ENCODE results near the gene LYPD3.

LYPD3 gene

GRCh38 chr19:43467730-43468129 is 2.3 kb upstream of the LYPD3 start:
- no peak for TF ChIP-seq ZFX (IDR thresholded peaks at IDR 0.05)
- TF ChIP-seq CTCF (conservative IDR thresholded peaks at IDR 0.05): no peak
- H3K27ac ChIP-seq: no peak overlapping the region

GRCh38 chr19:43467276-43467675 is 1.9 kb upstream of the LYPD3 start:
- TF ChIP-seq ZFX (IDR thresholded peaks at IDR 0.05): no peak
- TF ChIP-seq CTCF (conservative IDR thresholded peaks at IDR 0.05): no peak
- H3K27ac ChIP-seq: no peak overlapping the region

- TF ChIP-seq CTCF (conservative IDR thresholded peaks at IDR 0.05) (no peak), ZFX (IDR thresholded peaks at IDR 0.05) (no peak)
- H3K27ac ChIP-seq: no peak overlapping the region
Measured at GRCh38 chr19:43466793-43467192, 1.4 kb upstream of the LYPD3 start.

GRCh38 chr19:43464134-43464775 is 1.2 kb downstream of the LYPD3 start:
- peak overlapping the region; percentile 48 for H3K27ac ChIP-seq

GRCh38 chr19:43463381-43464133 is 1.9 kb downstream of the LYPD3 start:
- TF ChIP-seq ZFX (IDR thresholded peaks at IDR 0.05) (no peak), CTCF (conservative IDR thresholded peaks at IDR 0.05) (no peak)
- H3K27ac ChIP-seq: peak overlapping the region; percentile 48

More at GRCh38 chr19:43464134-43464775, 1.2 kb downstream of the LYPD3 start:
- no peak for TF ChIP-seq ZFX (IDR thresholded peaks at IDR 0.05)
- no peak for TF ChIP-seq CTCF (conservative IDR thresholded peaks at IDR 0.05)

GRCh38 chr19:43462785-43463380 is 2.5 kb downstream of the LYPD3 start:
- H3K27ac ChIP-seq: peak overlapping the region; percentile 48; the same call in 1 of the 2 replicates
- no peak for TF ChIP-seq CTCF (conservative IDR thresholded peaks at IDR 0.05)
- TF ChIP-seq ZFX (IDR thresholded peaks at IDR 0.05): no peak

GRCh38 chr19:43462383-43462782 is 3.0 kb downstream of the LYPD3 start:
- TF ChIP-seq ZFX (IDR thresholded peaks at IDR 0.05): no peak
- no peak for TF ChIP-seq CTCF (conservative IDR thresholded peaks at IDR 0.05)

More at GRCh38 chr19:43462383-43462782, 3.0 kb downstream of the LYPD3 start:
- H3K27ac ChIP-seq: no peak overlapping the region

All from C4-2B (cell line).